CD14-positive monocyte (primary cell): ENCODE results near the gene SIPA1L3. TPM values are rescaled to one million over a fixed set of nuclear protein-coding genes. Genes with fewer than 3 reads are reported as not detected.

Experiments
- DNase-seq, 3 donors: peaks; one replicate each; pipeline ENCODE4 v3.0.0-alpha.2; 2011 to 2022
- H2AFZ ChIP-seq: 2 replicates; pipeline ENCODE4 v1.6.0; 2012; ENCODE audit warnings: mild to moderate bottlenecking, low read depth, low read length, inconsistent platforms; ENCODE audit not compliant: insufficient read depth, poor library complexity, severe bottlenecking
- H3K27ac ChIP-seq, 2 donors: 1 replicate in 1 of 2; 2 replicates in 1 of 2; pipeline ENCODE4 v1.5.1; 2012 to 2013; ENCODE audit warnings: low read length in 2 of 2, control low read depth in 1 of 2, inconsistent platforms in 1 of 2, low read depth in 1 of 2, mild to moderate bottlenecking in 1 of 2
- H3K27me3 ChIP-seq, 2 donors: one replicate each; pipeline versions ENCODE4 v1.6.0 to v1.6.1; 2011 to 2013; ENCODE audit warnings: low read length in 2 of 2; ENCODE audit not compliant: control insufficient read depth in 2 of 2, insufficient read depth in 2 of 2
- H3K36me3 ChIP-seq, 2 donors: replicated peaks in 1 of 2; 1 replicate in 1 of 2; 2 replicates in 1 of 2; pipeline versions ENCODE4 v1.5.1 to v1.6.1; 2012 to 2013; ENCODE audit warnings: low read length in 2 of 2, control low read depth in 1 of 2, inconsistent platforms in 1 of 2, mild to moderate bottlenecking in 1 of 2; ENCODE audit not compliant: insufficient read depth in 2 of 2, control insufficient read depth in 1 of 2
- H3K4me1 ChIP-seq, 2 donors: 1 replicate in 1 of 2; 2 replicates in 1 of 2; pipeline versions ENCODE4 v1.5.1 to v1.6.1; 2012 to 2013; ENCODE audit warnings: low read length in 2 of 2, control low read depth in 1 of 2, inconsistent platforms in 1 of 2, mild to moderate bottlenecking in 1 of 2, moderate library complexity in 1 of 2; ENCODE audit not compliant: insufficient read depth in 2 of 2, control insufficient read depth in 1 of 2
- H3K4me2 ChIP-seq: replicated peaks from 2 replicates; pipeline ENCODE3; 2012; ENCODE audit warnings: low read length, moderate library complexity, mild to moderate bottlenecking; ENCODE audit not compliant: poor library complexity, severe bottlenecking; ENCODE audit errors: extremely low read depth
- H3K4me3 ChIP-seq, 3 experiments: fragments of 200-600 bp in 1 of 3; sonication (generic) in 1 of 3; replicated peaks in 1 of 3; 1 replicate in 2 of 3; 2 replicates in 1 of 3; pipeline ENCODE4 v1.5.1; 2011 to 2013; ENCODE audit warnings: low read length in 3 of 3, mild to moderate bottlenecking in 3 of 3, control low read depth in 2 of 3, low read depth in 2 of 3, inconsistent platforms in 1 of 3, moderate library complexity in 1 of 3
- H3K79me2 ChIP-seq: 2 replicates; pipeline ENCODE4 v1.6.0; 2012; ENCODE audit warnings: mild to moderate bottlenecking, control low read depth, inconsistent platforms, low read length, moderate library complexity; ENCODE audit not compliant: insufficient read depth
- H3K9ac ChIP-seq: 2 replicates; pipeline ENCODE4 v1.6.0; 2017; ENCODE audit warnings: low read length, mild to moderate bottlenecking; ENCODE audit not compliant: insufficient read depth, poor library complexity, severe bottlenecking
- H3K9me3 ChIP-seq, 2 donors: replicated peaks in 1 of 2; 1 replicate in 1 of 2; 2 replicates in 1 of 2; pipeline versions ENCODE4 v1.5.1 to v1.6.1; 2012 to 2013; ENCODE audit warnings: low read length in 2 of 2, control low read depth in 1 of 2; ENCODE audit not compliant: control insufficient read depth in 1 of 2, insufficient read depth in 1 of 2
- H4K20me1 ChIP-seq: 2 replicates; pipeline ENCODE4 v1.6.0; 2012; ENCODE audit warnings: mild to moderate bottlenecking, low read length, control low read depth, moderate library complexity; ENCODE audit not compliant: insufficient read depth
- H3K27ac Mint-ChIP-seq, 7 donors: one replicate each; pipeline ENCODE4 v1.8.0; 2020; ENCODE audit warnings: mild to moderate bottlenecking in 7 of 7, mixed read lengths in 7 of 7, moderate library complexity in 6 of 7, inconsistent platforms in 2 of 7
- H3K27me3 Mint-ChIP-seq, 3 donors: one replicate each; pipeline ENCODE4 v1.8.0; 2021 to 2022; ENCODE audit warnings: low read depth in 3 of 3, mild to moderate bottlenecking in 3 of 3, mixed read lengths in 3 of 3, moderate library complexity in 3 of 3, inconsistent platforms in 1 of 3
- H3K36me3 Mint-ChIP-seq, 2 donors: one replicate each; pipeline ENCODE4 v1.8.0; 2020; ENCODE audit warnings: mixed read lengths in 2 of 2, inconsistent platforms in 1 of 2, mild to moderate bottlenecking in 1 of 2
- H3K4me1 Mint-ChIP-seq: one replicate; pipeline ENCODE4 v1.8.0; 2020; ENCODE audit warnings: mild to moderate bottlenecking, mixed read lengths
- H3K4me3 Mint-ChIP-seq, 2 donors: one replicate each; pipeline ENCODE4 v1.8.0; 2020; ENCODE audit warnings: mild to moderate bottlenecking in 2 of 2, mixed read lengths in 2 of 2, moderate library complexity in 1 of 2
- H3K9me3 Mint-ChIP-seq, 7 donors: one replicate each; pipeline ENCODE4 v1.8.0; 2020 to 2022; ENCODE audit warnings: mixed read lengths in 7 of 7, mild to moderate bottlenecking in 6 of 7, moderate library complexity in 6 of 7, inconsistent platforms in 2 of 7
- WGBS: methylation state at CpG from one replicate; pipeline ENCODE4 v1.1.5; 2013; ENCODE audit warnings: missing lambda C conversion rate; ENCODE audit not compliant: insufficient coverage; 5-methylcytosine and 5-hydroxymethylcytosine counted together
- intact Hi-C, 2 donors: fragments of 100-400 bp; cut with micrococcal nuclease; formaldehyde crosslinking; loops; one replicate each; pipeline versions ENCODE4 v1.15.0 to v1.15.1; 2023
- polyA plus RNA-seq, 3 donors: library from polyadenylated mRNA; depleted of rRNA in 1 of 3; unstranded in 2 of 3; stranded (reverse) in 1 of 3; fragments of 300-500 nt in 2 of 3; fragments of >200 nt in 1 of 3; fragmentation: Illumina TruSeq in 2 of 3; gene quantifications; 1 replicate in 2 of 3; 2 replicates in 1 of 3; pipeline ENCODE4 v1.2.3, GENCODE V29; 2012 to 2021
- TF ChIP-seq, protein P1 (sequence below): fragments of 200-600 bp; IDR thresholded peaks from one replicate; pipeline ENCODE4 v1.8.0; 2022; ENCODE audit warnings: antibody characterized with exemption, mild to moderate bottlenecking

The SIPA1L3 gene
- polyA plus RNA-seq, 3 donors: 0.55 to 4.5 (median 0.99) TPM

DNA sequence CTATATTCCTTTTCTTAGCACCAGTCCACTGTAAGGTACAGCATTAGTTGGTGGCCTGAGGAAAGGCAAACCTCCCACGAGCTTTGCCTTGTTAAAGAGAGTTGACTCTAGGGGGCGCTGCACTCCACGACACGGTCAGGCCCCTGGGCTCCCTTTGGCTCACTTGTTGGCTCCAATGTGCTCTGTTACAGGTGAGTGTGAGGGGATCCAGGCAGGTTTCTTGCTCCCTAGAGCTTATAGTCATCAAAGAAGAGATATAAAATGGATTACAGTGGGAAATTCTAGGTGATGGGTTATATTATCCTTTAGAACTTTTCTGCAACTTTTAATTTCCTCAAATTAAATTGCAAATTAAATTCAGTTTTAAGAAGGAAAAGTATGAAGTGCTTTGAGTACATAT lies 4.3 kb upstream of the SIPA1L3 start:
- 0% methylated on average over 4 of the region's 4 CpGs for WGBS
- intact Hi-C loops: loop anchor here (2.0 to 10.0 kb wide), 5 partner anchors 142 to 340 kb away; no protein-coding TSS in a partner anchor

DNA sequence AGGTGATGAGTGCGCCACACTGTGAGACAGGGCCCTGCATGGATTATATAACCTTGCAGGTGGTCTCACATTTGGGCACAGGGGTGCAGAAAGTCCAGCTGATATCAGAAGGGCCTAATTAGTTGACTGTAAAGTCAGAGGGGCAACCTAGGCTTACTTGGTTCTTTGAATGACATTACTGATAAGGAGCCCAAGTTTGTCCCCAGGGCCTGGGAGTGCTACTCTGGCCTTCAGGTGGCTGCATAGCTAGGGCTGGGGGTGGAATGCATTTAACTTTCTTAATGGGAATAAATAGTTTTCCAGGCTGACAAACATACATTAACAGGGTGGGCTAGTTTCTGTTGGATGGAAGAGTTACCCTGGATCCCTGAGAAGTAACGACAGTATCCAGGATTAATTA lies 3.9 kb upstream of the SIPA1L3 start:
- H2AFZ ChIP-seq: no peak overlapping the region
- Mint-ChIP-seq H3K36me3 (no peaks in the 10 kb centered on the region), H3K27me3 (peaks cover 0 to 7% (median 5%) of the 10 kb centered on the region in 3 donors), H3K4me1 (peaks cover 16% of the 10 kb centered on the region), H3K4me3 (no peak overlapping the region), H3K27ac (no peak overlapping the region), H3K9me3 (no peaks in the 10 kb centered on the region)
- H3K4me1 ChIP-seq: peaks cover 11 to 17% of the 10 kb centered on the region in 2 donors
- DNase-seq: no peak
- intact Hi-C loops: loop anchor here (2.0 to 10.0 kb wide), 5 partner anchors 142 to 339 kb away; no protein-coding TSS in a partner anchor
- H3K4me3 ChIP-seq: no peak overlapping the region
- no peaks in the 10 kb centered on the region for H3K9me3 ChIP-seq
- no peak overlapping the region for H3K27ac ChIP-seq
- H3K36me3 ChIP-seq: no peaks in the 10 kb centered on the region
- H3K9ac ChIP-seq: no peak overlapping the region
- H3K4me2 ChIP-seq: no peak overlapping the region
- peaks cover 6% of the 10 kb centered on the region for H4K20me1 ChIP-seq
- H3K79me2 ChIP-seq: peaks cover 9% of the 10 kb centered on the region
- TF ChIP-seq, protein P1, sequence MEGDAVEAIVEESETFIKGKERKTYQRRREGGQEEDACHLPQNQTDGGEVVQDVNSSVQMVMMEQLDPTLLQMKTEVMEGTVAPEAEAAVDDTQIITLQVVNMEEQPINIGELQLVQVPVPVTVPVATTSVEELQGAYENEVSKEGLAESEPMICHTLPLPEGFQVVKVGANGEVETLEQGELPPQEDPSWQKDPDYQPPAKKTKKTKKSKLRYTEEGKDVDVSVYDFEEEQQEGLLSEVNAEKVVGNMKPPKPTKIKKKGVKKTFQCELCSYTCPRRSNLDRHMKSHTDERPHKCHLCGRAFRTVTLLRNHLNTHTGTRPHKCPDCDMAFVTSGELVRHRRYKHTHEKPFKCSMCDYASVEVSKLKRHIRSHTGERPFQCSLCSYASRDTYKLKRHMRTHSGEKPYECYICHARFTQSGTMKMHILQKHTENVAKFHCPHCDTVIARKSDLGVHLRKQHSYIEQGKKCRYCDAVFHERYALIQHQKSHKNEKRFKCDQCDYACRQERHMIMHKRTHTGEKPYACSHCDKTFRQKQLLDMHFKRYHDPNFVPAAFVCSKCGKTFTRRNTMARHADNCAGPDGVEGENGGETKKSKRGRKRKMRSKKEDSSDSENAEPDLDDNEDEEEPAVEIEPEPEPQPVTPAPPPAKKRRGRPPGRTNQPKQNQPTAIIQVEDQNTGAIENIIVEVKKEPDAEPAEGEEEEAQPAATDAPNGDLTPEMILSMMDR: no peak
- H3K27me3 ChIP-seq: no peaks in the 10 kb centered on the region
- 100% methylated on average over 1 of the region's 2 CpGs for WGBS

More for the DNA sequence above, 4.3 kb upstream of the SIPA1L3 start:
- no peaks in the 10 kb centered on the region for H3K36me3 Mint-ChIP-seq
- no peak overlapping the region for H3K4me3 Mint-ChIP-seq
- no peaks in the 10 kb centered on the region for H3K9me3 ChIP-seq
- no peak overlapping the region for H3K4me2 ChIP-seq
- peak; percentile 34 to 68 (median 66) for DNase-seq
- TF ChIP-seq, protein P1: peak; percentile 87
- H3K4me3 ChIP-seq: no peak overlapping the region
- H3K27me3 ChIP-seq: no peaks in the 10 kb centered on the region
- H2AFZ ChIP-seq: no peak overlapping the region
- peaks cover 4% of the 10 kb centered on the region for H3K79me2 ChIP-seq
- H3K36me3 ChIP-seq: no peaks in the 10 kb centered on the region
- H3K9me3 Mint-ChIP-seq: no peaks in the 10 kb centered on the region
- H3K4me1 Mint-ChIP-seq: peaks cover 11% of the 10 kb centered on the region
- no peak overlapping the region for H3K9ac ChIP-seq
- H3K27ac Mint-ChIP-seq: no peak overlapping the region
- peaks cover 0 to 7% (median 5%) of the 10 kb centered on the region in 3 donors for H3K27me3 Mint-ChIP-seq
- peaks cover 3% of the 10 kb centered on the region for H4K20me1 ChIP-seq
- no peak overlapping the region for H3K27ac ChIP-seq
- H3K4me1 ChIP-seq: peaks cover 6 to 13% of the 10 kb centered on the region in 2 donors
